Stimulated activated CD8-positive, alpha-beta memory T cell treated with anti-CD3 and anti-CD28 coated beads, Interleukin-15, amount 100 ng/mL, for 24 hours (primary cell): ENCODE data around the gene KHDC3L.

Source experiments
- DNase-seq: peaks from one replicate; pipeline ENCODE4 v3.0.0-alpha.2; 2020; ENCODE audit warnings: low read depth

The KHDC3L gene, protein sequence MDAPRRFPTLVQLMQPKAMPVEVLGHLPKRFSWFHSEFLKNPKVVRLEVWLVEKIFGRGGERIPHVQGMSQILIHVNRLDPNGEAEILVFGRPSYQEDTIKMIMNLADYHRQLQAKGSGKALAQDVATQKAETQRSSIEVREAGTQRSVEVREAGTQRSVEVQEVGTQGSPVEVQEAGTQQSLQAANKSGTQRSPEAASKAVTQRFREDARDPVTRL

DNA sequence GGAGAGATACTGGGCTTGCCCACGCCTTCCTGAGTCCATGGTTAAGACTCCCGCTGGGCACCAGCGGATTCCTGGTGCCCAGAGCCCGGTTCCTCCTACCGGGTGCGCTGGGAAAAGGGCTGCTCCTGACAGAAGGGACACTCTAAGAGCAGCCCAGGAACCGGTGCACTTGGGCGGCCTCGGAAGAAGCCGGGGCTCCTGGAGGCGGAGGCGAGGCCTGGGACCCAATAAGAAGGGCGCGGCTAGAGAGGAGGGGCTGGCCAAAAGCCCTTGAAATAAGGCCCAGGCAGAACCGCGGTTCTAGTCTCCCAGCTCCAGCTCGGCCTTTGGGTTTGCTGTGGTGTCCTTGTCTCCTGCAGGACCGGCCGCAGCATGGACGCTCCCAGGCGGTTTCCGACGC is at the start of gene KHDC3L:
TSS of gene KHDC3L (plus strand) at position 301 of the 400 bp plus-strand sequence. CDS start at position 373, 72 bp downstream.
- no peak for DNase-seq

DNA sequence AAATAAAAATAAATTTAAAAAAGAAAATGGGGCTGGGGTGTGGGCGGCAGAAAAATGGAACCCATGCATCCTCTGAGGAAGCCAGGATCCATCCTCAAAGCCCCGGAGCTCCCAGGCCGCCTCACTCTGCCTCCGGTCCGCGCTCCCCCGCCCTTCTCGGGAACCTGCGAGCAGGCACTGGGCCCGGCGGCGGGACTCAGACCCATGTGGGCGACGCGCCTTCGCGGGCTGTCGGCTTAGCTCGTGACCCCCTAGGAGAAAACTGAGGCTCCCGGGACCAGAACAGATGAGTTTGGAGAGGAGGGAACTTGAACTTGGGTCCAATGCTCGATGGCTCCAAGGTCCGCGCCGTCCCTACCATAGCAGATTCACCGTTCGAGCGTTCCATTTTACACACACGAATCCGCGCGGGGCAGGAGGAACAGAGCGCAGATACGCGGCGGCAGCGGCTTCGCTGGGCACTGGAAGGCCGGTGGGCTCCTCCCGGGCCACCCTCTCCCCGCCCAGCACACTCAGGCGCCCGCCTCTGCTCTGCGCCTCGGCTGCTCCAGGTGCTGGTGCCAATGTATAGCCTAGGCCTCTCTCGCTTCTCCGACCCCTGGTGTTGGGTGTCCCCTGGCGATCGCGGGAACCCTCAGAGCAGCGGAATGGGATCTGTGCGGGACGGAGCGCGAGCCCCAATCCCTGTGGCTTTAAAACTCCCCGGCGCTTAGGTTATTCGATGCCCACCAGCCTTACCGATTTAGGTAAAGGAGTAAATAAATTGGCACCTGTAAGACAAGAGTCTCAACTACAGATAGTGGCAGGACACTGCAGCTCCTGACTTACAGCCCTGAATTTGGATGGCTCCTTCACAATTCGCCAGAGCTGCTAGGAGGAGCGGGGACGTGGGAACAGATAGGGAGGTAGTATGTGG is 47.6 kb upstream of the KHDC3L start:
- no peak for DNase-seq

DNA sequence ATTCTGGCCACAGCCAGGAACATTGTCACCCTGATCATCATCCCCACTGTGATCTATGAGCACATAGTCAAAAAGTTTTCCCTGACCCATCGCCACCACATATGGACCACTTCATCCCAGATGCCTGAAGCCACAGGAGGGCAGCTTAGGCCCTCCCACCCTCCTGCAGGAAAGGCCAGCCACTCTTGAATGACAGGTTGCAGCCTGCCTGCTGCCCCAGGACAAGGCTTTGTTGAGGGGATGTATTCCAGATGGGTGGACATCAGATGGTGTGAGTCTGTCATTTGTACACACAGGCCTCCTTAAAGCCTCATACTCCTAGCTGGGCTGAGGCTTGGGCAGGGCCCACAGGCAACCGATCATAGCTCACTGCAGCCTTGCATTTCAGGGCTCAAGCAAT is 39.1 kb upstream of the KHDC3L start:
- DNase-seq, result no peak

DNA sequence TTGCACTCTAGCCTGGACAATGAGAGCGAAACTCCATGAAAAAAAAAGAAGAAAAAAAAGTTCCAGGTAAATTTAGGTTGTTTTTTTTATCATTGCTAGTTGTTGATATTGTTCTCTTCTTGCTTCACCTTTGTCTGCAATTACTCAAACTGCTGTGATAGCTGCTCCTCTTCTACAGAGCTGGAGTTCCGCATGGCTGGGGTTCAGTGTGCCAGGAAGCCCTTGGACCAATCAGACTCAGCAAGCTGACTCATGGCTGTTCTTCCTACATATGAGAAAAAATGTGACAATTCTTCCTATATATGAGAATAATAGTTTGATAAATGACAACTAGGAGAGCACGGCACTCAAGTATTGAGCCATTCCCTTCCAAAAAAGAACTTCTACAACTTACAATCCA is 36.8 kb upstream of the KHDC3L start:
- DNase-seq, result no peak

DNA sequence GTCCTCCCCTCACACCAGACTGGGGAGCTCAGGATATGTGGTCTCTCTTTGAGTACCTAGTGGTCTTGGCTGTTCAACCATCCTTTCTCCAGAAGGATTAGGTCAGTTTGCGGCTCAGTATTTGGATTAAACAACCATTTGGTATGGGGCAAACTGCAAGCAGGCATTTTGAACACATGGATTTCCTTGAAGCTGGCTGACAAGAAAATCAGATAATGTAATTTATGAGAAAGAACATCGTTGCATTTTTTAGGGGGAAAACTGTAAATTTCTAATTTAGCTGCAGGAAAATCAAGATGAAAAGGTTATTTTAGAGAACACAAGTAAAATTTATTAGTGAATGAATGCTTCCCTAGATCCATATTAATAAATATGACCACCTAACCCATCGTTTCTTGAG is 33.7 kb upstream of the KHDC3L start:
- no peak for DNase-seq

DNA sequence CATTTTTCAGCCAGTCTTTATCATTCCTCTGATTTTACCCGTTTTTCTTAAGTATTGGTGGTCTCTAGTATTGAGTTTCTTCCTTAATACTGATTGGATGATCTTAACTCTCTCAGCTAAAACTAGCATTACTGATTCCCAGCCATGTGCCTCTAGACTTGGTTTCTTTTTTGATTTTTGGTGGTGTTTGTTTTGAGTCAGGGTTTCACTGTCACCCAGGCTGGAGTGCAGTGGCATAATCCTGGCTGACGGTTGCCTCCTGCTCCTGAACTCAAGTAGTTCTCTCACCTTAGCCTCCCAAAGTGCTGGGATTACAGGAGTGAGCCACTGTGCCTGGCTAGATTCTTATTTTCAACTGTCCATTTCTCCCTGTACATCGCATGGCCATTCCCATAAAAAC is 33.3 kb upstream of the KHDC3L start:
- DNase-seq, result no peak

DNA sequence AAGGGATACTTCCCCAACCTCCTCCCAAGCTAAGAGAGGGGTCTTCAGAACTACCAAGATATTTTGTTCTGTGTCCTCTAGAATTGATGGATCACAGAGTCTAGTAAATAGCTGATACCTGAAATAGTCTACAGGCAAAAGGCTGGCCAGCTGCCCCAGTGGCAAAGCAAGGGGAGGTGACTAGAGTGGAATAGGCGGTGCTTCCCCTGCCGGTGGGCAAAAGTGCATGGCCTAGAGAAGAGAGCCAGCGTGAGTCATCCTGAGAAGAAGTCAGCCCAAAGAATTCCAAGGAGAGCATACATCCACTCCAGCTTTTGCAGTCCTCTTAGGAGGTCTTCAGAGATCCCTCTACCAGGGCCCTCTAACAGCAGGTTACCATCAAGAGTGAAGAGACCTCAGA is 23.1 kb upstream of the KHDC3L start:
- no peak for DNase-seq

DNA sequence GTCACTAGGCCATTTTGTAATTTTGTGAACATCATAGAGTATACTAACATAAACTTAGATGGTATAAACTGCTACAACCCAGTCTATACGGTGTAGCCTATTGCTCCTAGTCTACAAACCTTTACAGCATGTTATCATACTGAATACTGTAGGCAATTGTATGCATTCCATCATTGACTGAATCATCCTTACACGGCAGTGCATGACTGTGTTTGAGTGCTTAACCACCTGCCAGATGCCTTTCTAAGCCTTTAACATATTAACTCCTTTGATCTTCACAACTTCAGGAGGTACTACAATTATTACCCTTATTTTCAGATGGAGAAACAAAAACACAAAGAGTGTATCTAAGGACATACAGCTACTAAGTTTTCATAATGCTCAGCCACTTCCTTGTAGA is 22.4 kb upstream of the KHDC3L start:
- DNase-seq, result no peak

DNA sequence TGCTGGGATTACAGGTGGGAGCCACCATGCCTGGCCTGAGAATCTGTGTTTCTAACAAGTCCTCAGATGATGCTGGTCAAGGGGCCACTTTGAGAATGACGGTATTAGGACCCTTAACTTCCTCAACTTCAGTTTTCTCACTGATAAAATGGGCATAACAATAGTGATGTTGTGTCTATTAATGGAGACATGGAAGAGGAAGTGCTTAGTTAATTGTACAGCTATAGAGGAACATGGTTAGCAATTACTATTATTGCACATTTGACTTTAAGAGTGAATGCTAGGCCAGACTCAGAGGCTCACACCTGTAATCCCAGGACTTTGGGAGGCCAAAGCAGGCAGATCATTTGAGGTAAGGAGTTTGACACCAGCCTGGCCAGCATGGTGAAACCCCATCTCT is 21.1 kb upstream of the KHDC3L start:
- no peak for DNase-seq

DNA sequence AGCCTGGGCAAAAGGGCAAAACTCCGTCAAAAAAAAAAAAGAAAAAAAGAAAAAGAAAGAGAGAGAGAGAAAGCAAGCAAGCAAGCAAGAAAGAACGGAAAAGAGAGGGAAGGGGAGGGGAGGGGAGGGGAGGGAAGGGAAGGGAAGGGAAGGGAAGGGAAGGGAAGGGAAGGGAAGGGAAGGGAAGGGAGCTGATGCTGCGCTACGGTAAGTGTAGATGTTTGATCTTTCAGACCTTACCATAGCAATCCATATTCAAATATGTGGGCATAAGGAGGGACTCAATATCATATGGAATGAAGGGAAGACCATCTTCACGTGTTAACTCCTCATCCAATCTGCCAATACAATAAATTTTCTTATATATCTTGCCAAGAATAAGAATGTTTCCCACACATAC is 20.3 kb upstream of the KHDC3L start:
- DNase-seq, result no peak

DNA sequence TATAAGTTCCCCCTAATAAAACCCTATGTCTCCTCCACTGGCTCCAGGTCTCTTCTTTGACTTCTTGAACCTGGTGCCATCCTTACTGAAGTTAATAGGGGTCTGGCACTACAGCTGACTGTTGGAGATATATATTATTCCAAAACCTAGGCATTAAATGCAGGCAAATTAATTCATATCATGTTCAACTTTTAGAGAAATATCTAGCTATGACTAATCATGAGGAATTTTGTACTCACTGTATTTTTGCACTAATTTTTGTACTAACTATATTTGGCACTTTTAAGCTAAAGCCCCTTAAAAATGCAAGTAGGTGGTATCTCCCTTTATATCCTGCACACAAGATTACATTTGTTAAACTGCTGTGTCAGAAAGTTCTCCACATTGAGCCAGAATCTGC is 19.3 kb upstream of the KHDC3L start:
- DNase-seq, result no peak

DNA sequence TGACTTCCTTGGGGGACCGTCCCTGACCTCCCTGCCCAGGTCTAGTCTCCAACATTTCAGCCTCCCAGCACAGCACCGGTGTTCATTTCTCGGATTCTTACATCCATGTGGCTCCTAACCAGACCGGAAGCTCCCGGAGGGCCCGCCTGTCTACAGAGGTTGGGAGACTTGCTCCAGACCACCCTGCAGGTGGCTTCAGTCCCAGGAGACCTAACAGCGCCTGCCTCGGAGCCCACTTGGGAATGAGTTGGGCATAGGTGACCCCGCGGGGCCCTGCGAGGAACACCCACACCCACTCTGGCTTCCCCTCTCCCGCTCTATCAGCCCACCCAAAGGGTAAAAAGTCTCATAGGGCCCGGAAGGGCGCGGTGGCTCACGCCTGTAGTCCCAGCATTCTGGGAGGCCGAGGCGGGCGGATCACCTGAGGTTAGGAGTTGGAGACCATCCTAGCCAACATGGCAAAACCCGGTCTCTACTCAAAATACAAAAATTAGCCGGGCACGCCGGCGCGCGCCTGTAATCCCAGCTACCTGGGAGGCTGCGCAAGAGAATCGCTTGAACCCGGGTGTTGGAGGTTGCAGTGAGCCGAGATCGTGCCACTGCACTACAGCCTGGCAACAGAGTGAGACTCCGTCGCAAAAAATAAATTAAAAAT is 13.8 kb upstream of the KHDC3L start:
- DNase-seq, result no peak

DNA sequence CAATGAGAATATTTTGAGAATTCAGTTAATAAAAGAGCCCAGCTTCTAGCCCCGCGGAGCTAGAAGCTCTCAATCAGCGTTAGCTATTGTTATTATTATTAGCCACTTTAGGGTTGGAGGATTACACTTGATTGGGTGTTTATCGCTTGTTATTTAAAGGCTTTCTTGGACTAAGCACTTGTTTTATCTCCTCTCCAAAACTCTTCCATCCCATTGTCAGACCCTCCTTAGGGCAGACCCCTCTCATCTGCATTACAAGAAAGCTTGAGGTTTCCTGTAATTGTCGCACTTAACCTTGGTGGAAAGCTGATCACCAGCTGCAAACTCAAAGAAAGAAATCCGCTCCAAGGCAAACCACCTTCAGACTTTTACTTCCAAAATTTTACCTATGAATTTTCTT is 13.1 kb upstream of the KHDC3L start:
- DNase-seq, result no peak

DNA sequence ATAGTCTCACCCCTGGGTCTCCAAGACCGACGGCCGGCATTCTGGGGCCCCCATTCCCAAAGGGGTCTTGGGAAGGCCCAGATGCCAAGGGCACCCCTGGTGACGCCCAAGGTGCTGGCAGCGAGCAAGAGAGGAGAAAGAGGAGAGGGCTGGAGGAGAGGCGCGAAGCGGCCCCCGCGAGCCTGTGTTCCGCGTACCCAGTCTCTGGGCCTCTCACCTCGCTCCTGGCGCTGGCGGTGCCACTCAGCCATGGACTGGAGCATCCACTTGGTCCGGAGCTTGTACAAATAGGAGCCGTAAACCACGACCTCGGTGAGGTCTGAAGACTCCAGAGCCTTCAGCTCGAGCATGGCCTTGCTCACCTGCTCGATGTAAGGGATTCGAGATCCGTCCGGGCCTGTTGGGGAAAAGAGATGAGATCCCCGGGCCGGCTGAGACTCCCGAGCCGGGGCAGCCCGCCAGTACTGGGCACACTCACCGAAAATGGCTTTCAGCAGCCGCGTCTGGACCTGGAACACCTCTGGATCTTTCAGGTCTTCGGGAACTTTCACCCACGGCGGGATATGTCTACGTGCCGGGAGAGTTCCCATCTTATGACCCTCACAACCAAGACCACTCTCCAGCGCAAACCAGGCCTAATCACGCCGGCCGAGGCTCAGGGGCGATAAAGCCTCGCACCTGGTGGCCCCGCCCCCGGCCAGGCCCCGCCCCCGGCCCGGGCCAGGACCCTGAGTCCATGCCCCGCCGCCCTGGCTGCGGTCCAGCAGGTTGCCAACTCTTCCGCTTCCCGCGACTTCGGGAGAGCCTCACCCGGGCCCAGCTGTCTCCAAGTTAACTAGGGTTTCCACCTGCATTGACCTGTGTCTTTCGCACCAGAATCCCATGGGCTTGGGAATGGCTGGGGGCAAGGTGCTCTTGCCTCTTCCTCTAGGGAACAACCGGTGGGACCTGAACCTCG is 8.5 kb upstream of the KHDC3L start, which contains the start of gene DPPA5:
TSS of gene DPPA5 (minus strand) at position 641 of the 958 bp plus-strand sequence. CDS start at position 590, 51 bp downstream.
- DNase-seq, result no peak

DNA sequence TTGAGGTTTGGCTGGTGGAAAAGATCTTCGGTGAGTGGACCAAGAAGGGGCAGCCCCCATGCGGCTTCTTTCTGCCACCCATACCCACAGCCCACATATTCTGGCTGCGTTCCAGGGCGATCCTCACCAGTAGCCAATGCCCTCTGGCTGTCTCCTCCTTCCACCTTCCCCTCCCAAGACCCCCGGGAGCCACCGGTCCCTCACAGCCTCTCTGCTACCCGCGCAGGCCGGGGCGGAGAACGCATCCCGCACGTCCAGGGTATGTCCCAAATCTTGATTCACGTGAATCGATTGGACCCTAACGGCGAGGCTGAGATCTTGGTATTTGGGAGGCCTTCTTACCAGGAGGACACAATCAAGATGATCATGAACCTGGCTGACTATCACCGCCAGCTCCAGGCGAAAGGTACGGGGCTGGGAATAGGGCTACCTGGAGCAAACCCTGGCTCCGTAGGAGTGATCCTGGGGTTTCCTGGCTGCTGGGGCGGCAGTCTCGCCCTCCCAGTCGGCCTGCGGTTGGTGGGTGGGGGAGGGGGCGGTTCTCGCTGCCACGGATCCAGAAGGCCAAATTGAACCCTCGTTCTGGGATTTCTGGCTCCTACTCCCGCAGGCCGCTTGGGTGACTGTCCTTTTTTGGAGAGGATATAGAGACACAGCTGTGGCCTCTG is 545 bp downstream of the KHDC3L start:
- DNase-seq, result no peak

DNA sequence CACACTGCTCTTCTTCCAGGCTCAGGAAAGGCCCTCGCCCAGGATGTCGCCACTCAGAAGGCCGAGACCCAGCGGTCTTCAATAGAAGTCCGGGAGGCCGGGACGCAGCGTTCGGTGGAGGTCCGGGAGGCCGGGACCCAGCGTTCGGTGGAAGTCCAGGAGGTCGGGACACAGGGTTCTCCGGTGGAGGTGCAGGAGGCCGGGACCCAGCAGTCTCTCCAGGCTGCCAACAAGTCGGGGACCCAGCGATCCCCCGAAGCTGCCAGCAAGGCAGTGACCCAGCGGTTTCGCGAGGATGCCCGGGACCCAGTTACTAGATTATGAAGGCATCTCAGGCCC is 1.0 kb downstream of the KHDC3L start:
- no peak for DNase-seq

DNA sequence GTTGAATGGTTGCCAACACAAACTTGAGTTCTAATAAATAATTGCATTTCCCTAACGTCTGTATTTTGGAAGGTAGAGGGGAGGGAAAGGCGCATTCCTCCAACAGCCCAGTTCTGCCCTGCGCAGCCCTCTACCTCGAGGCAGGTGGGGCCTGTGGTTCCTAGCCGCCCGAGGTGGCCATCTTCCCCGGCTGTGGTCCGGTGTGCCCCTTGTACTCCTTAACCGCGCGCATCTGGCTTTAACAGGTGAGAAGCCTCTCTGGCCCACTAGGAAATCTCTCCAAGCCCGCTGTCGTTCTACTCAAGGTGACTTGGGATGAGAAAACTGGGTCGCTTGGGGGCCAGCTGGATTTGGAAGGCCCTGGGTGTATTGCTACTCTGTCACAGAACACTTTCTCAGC is 1.7 kb downstream of the KHDC3L start:
- DNase-seq, result no peak

DNA sequence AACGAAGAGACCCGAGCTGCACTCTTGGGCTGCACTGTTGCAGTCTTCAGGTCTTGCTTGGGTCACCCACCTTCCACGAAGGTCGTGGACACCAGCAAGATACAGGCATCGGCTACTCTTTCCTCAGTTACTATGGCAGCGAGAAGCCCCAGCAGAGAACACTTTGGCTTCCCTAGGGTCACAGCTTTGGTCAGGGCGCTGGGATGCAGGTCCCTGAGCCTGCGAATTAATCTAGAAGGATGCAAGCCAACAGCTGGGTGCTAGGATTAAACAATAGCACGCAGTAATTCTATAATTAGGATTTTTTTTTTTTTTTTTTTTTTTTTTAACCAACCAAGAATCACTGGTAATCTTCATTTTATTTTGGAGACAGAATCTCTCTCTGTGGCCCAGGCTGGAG is 2.1 kb downstream of the KHDC3L start:
- no peak for DNase-seq

DNA sequence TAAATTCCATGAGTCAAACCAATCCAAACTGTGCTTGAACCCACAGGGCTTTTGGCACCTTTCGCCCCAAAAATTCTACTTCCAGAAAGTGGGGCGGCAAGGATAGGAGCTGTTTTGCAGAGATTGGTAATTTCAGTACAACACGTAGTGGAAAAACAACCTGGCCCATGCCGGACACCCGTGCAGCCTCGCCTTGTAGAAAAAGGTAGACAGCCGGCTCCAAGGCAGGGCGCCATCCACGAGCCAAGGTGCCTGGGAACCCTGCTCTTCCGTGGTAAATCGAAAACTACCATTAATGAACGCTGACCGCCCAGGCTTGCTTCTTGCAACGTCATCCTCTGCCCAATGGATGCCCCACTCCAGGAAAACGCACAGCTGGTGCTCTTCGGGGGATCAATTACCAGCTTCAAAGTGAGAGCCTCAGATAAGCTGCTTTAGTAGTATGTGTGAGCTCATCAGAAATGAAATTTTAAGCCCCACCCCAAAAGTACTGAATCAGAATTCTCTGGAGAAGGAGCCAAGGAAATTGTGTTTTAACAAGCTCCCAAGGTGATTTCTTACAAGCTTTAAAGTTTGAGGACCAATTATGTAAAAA is 5.4 kb downstream of the KHDC3L start:
- DNase-seq, result no peak

DNA sequence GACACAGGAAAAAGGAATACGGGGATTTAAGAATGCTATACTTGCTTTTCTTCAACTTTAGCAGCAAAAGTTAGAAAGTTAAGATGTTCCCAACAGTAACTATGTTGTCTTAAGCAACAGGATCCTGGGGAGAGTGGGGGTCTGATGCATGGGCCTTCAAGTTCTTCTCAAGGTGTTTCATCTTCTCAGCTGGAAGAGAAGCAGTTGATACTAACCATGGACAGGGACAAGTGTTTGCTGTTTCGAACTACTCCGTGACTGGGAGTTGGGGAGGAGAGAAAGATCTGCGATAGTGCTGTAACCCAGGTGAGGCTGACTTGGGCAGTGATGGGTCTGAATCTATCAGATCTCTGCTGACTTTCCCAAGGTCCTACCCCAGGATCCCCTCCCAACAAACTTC is 6.2 kb downstream of the KHDC3L start:
- DNase-seq, result no peak

DNA sequence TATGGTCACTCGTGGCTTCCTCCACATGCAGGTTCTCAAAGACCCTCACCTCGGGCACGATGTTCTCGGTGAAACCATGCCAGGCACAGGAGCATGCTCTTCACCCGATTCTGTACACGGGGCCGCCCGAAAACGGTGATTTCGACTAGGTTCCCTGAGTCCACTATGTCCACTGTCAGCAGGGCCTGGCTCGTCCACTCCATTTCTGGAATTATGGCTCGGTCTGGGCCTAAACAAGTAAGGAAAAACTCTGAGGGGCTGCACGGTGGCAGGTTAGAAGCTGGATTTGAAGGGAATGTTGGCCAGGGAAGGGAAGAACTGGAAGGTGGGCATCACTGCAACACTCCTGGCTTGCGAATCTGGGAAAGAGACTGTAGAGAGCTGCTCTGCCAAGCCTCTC is 6.7 kb downstream of the KHDC3L start:
- no peak for DNase-seq
